Skin epidermis (tissue), 12 donors: ENCODE data around the gene PDSS2.
"Not testable (repeated sequence)": the region's sequence is repeated elsewhere in the genome, so short reads cannot be mapped to it uniquely, and the experiment has no call there.

Experiments used
- H3K27ac ChIP-seq, 21 experiments: fragments of 200-600 bp; sonication (generic) in 11 of 21; one replicate each; pipeline ENCODE4 v1.5.0; 2020; ENCODE audit warnings: mild to moderate bottlenecking in 3 of 21, inconsistent platforms in 2 of 21, moderate library complexity in 2 of 21
- H3K4me3 ChIP-seq, 7 experiments: fragments of 200-600 bp; sonication (generic) in 2 of 7; one replicate each; pipeline ENCODE4 v1.5.0; 2020; ENCODE audit warnings: inconsistent platforms in 2 of 7, mild to moderate bottlenecking in 2 of 7, moderate library complexity in 1 of 7

The PDSS2 gene

GRCh38 chr6:107333491-107333890 lies 125.9 kb downstream of the PDSS2 start:
- Histone ChIP-seq H3K4me3 (no peak overlapping the region), H3K27ac (no peak overlapping the region)

GRCh38 chr6:107331409-107332386 lies 127.7 kb downstream of the PDSS2 start:
- Histone ChIP-seq H3K4me3 (no peak overlapping the region), H3K27ac (no peak overlapping the region)

GRCh38 chr6:107330168-107330567 lies 129.2 kb downstream of the PDSS2 start:
- no peak overlapping the region for H3K4me3 ChIP-seq
- H3K27ac ChIP-seq, result no peak overlapping the region

GRCh38 chr6:107329063-107329860 lies 130.1 kb downstream of the PDSS2 start:
- Histone ChIP-seq H3K4me3 (no peak overlapping the region), H3K27ac (no peak overlapping the region)

GRCh38 chr6:107328081-107328480 lies 131.3 kb downstream of the PDSS2 start:
- no peak overlapping the region for H3K4me3 ChIP-seq

GRCh38 chr6:107323133-107323785 lies 136.1 kb downstream of the PDSS2 start:
- Histone ChIP-seq H3K4me3 (no peak overlapping the region), H3K27ac (no peak overlapping the region)

More at GRCh38 chr6:107328081-107328480, 131.3 kb downstream of the PDSS2 start:
- no peak overlapping the region for H3K27ac ChIP-seq

GRCh38 chr6:107321793-107322192 lies 137.6 kb downstream of the PDSS2 start:
- no peak overlapping the region for H3K4me3 ChIP-seq
- H3K27ac ChIP-seq, result no peak overlapping the region

- no peak overlapping the region for H3K4me3 ChIP-seq
- no peak overlapping the region for H3K27ac ChIP-seq
Observed at GRCh38 chr6:107319906-107320530, 139.3 kb downstream of the PDSS2 start.

GRCh38 chr6:107318100-107318736 lies 141.1 kb downstream of the PDSS2 start:
- no peak overlapping the region for H3K4me3 ChIP-seq
- no peak overlapping the region for H3K27ac ChIP-seq

GRCh38 chr6:107315114-107315513 lies 144.2 kb downstream of the PDSS2 start:
- Histone ChIP-seq H3K27ac (no peak overlapping the region), H3K4me3 (no peak overlapping the region)

GRCh38 chr6:107314531-107314939 lies 144.8 kb downstream of the PDSS2 start:
- no peak overlapping the region for H3K4me3 ChIP-seq
- no peak overlapping the region for H3K27ac ChIP-seq

- Histone ChIP-seq H3K4me3 (no peak overlapping the region), H3K27ac (no peak overlapping the region)
Observed at GRCh38 chr6:107313776-107314175, 145.6 kb downstream of the PDSS2 start.

- no peak overlapping the region for H3K27ac ChIP-seq
- no peak overlapping the region for H3K4me3 ChIP-seq
Observed at GRCh38 chr6:107310362-107310761, 149.0 kb downstream of the PDSS2 start.

GRCh38 chr6:107308677-107309076 lies 150.7 kb downstream of the PDSS2 start:
- H3K27ac ChIP-seq, result no peak overlapping the region
- no peak overlapping the region for H3K4me3 ChIP-seq

- not testable (repeated sequence) for H3K27ac ChIP-seq
Observed at GRCh38 chr6:107305994-107306393, 153.4 kb downstream of the PDSS2 start.

GRCh38 chr6:107305391-107305790 lies 154.0 kb downstream of the PDSS2 start:
- H3K4me3 ChIP-seq, result no peak overlapping the region
- H3K27ac ChIP-seq, result no peak overlapping the region

More at GRCh38 chr6:107305994-107306393, 153.4 kb downstream of the PDSS2 start:
- H3K4me3 ChIP-seq, result not testable (repeated sequence)

- no peak overlapping the region for H3K4me3 ChIP-seq
- no peak overlapping the region for H3K27ac ChIP-seq
Observed at GRCh38 chr6:107304421-107305025, 154.8 kb downstream of the PDSS2 start.

GRCh38 chr6:107293350-107293749 lies 166.0 kb downstream of the PDSS2 start:
- no peak overlapping the region for H3K27ac ChIP-seq
- H3K4me3 ChIP-seq, result no peak overlapping the region
